ENCODE results near the gene KRT86. TPM values are rescaled to one million over a fixed set of nuclear protein-coding genes. Genes with fewer than 3 reads are reported as not detected.

KRT86 gene
- total RNA-seq, 4 donors from 2014 or later: 1.0 to 289 (median 37.0) TPM

DNA sequence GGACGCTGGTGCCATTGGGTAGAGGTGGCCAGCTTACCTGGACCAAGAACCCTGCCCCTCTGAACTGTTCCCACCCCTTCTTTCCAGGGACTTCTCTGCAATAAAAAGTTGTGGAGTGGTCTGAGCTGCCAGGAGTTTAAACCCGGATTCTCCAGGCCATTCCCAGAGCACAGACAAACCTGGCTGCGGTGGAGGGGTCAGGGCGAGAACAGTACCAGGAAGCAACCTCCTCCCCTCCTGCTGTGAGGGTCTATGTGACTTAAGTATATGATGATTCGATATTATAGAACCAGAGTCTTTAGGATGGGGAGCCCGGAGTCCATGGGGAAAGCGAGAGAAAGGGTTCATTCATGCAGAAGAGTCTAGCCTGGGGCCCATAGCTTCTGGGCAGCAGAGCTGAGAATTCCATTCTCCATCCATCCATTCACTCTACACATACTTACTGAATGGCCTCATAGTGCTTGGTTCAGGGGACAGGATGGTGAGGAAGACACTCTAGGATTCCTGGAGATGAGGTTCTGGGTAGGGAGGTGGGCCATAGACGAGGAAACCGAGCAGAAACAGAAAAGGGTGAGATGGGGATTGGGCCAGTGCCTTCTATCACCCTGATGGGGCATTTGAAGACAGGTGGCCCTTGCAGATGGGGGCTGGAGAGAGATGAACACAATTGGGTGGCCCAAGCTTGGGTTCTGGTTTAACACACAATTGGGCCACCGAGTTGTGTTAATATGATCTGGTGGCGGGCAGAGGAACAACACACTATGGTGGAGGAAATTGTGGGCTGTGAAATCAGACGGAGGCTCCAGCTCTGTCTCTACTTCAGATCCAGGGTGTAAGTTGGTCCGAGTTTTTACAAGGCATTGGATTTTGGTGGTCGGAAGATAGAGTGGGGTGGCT lies 5.2 kb downstream of the KRT86 start:
- no peak overlapping the region for H3K4me3 ChIP-seq
- TF ChIP-seq POLR2A (IDR thresholded peaks at IDR 0.05) (no peak), EP300 (IDR thresholded peaks at IDR 0.05) (no peak)
- TF ChIP-seq, protein P1, sequence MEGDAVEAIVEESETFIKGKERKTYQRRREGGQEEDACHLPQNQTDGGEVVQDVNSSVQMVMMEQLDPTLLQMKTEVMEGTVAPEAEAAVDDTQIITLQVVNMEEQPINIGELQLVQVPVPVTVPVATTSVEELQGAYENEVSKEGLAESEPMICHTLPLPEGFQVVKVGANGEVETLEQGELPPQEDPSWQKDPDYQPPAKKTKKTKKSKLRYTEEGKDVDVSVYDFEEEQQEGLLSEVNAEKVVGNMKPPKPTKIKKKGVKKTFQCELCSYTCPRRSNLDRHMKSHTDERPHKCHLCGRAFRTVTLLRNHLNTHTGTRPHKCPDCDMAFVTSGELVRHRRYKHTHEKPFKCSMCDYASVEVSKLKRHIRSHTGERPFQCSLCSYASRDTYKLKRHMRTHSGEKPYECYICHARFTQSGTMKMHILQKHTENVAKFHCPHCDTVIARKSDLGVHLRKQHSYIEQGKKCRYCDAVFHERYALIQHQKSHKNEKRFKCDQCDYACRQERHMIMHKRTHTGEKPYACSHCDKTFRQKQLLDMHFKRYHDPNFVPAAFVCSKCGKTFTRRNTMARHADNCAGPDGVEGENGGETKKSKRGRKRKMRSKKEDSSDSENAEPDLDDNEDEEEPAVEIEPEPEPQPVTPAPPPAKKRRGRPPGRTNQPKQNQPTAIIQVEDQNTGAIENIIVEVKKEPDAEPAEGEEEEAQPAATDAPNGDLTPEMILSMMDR (IDR thresholded peaks at IDR 0.05): no peak
- DNase-seq (ENCODE audit: low spot score in 2 of 2): peak; percentile 48 to 57
- WGBS: 84% methylated on average over 14 of the region's 14 CpGs
- no peaks in the 10 kb centered on the region for H3K27me3 ChIP-seq
- peak overlapping the region; percentile 87 for H3K27ac ChIP-seq
- peaks cover 34% of the 10 kb centered on the region for H3K4me1 ChIP-seq
- no peaks in the 10 kb centered on the region for H3K9me3 ChIP-seq
- no peaks in the 10 kb centered on the region for H3K36me3 ChIP-seq

DNA sequence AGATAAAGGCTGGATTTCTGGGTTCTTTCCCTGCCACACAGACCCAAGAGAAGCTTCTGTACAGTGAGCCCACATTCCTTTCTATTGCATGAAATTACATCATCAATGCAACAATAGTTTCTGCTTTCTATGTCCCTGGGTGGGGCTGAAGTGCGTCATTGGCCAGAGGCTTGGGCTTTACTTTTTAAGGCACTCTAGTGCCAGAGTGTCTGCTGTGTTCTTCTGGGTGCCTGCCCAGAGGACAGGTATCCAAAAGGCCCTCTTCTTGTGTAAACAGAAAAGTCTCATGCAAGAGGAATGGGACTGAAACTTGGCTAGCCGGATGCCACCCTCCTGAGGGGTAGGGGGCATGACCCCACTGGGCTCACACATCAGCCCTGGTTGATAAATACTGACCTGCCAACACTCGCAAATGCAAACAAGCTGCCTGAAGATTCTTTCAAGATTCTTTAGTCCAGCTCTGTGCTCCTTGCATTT lies 5.9 kb downstream of the KRT86 start:
- no peaks in the 10 kb centered on the region for H3K36me3 ChIP-seq
- H3K27ac ChIP-seq: peak overlapping the region; percentile 87
- H3K9me3 ChIP-seq: no peaks in the 10 kb centered on the region
- H3K4me3 ChIP-seq: no peak overlapping the region
- no peaks in the 10 kb centered on the region for H3K27me3 ChIP-seq
- TF ChIP-seq POLR2A (IDR thresholded peaks at IDR 0.05) (no peak), POLR2AphosphoS5 (IDR thresholded peaks at IDR 0.05) (peak in 2 of 3 donors; percentile 47 to 84), EP300 (IDR thresholded peaks at IDR 0.05) (peak; percentile 95)
- 52% methylated on average over 3 of the region's 3 CpGs for WGBS
- peak; percentile 82 to 89 for DNase-seq (ENCODE audit: low spot score in 2 of 2)
- peaks cover 34% of the 10 kb centered on the region for H3K4me1 ChIP-seq

DNA sequence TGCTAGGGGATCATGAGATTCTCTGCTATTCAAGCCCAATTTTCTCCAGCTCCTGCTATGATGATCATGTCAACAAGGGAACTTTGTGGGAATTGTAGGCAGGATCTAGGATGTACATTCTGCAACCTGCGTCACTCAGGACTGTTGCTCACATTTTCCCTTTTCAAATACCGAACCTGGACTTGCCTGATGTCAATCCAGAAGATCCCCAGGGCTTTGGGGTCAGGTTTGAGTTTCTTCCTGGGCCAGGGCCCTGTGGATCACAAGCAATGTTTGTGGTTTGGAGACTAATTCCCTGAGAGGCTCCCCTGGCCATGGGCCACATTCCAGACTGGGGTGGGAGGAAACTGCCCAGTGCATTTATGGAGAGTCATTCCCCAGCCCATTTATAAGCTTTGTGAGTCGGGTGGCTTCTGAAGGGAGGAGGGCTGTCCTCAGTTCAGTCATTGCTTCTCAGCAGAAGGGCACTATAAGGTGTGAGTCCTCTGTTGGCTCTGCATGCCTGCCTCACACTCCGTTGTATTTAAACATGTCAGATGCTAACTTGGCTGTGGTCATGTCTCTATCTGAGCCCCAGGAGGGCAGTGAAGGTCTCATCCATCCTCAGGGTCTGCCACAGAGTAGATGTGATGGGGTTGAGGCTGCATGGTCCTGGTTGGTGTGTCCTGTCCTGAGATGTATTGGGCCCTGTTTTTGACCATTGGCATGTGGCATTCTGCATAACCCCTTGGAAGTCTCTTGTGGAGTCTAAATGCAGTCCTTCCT lies 6.5 kb downstream of the KRT86 start:
- Histone ChIP-seq H3K9me3 (no peaks in the 10 kb centered on the region), H3K27ac (peak overlapping the region; percentile 87), H3K36me3 (no peaks in the 10 kb centered on the region), H3K27me3 (no peaks in the 10 kb centered on the region), H3K4me1 (peaks cover 34% of the 10 kb centered on the region), H3K4me3 (no peak overlapping the region)
- WGBS: 46% methylated on average over 4 of the region's 4 CpGs
- TF ChIP-seq POLR2A (IDR thresholded peaks at IDR 0.05) (no peak), POLR2AphosphoS5 (IDR thresholded peaks at IDR 0.05) (peak in 1 of 3 donors; percentile 4), EP300 (IDR thresholded peaks at IDR 0.05) (peak; percentile 51)
- TF ChIP-seq, protein P1 (IDR thresholded peaks at IDR 0.05): no peak
- peak; percentile 90 to 93 for DNase-seq (ENCODE audit: low spot score in 2 of 2)

DNA sequence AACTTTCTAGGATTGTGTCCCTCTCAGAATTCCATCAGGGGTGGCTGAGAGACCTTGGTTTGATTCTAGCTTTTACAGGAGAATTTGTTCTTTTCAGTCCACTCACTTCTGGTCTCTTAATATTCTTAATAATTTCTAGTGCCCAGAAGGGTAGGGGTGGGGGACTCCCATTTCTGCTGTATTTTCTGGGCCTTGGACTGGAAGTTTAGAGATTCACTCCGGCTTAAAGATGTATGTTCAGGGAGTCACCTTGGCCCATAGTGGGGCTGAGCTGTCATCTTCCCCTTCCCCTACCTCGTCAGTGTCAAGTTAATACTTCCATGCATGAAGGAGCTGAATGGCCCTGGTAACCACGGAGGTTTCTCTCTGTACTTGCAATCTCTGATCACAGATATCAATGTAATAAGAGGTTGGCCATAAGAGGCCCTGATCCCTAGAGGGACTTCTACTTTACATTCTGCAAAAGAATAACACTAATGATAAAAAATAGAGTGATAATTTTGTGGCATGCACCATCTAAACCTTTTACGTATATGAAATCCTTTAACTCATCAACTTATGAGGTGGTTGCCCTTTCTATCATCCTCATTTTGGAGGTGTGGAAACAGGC lies 10.2 kb downstream of the KRT86 start:
- Histone ChIP-seq H3K27ac (no peak overlapping the region), H3K27me3 (no peaks in the 10 kb centered on the region), H3K9me3 (no peaks in the 10 kb centered on the region), H3K4me3 (no peak overlapping the region), H3K36me3 (no peaks in the 10 kb centered on the region), H3K4me1 (peaks cover 22% of the 10 kb centered on the region)
- TF ChIP-seq POLR2A (IDR thresholded peaks at IDR 0.05) (no peak), POLR2AphosphoS5 (IDR thresholded peaks at IDR 0.05) (no peak), EP300 (IDR thresholded peaks at IDR 0.05) (no peak)
- TF ChIP-seq, protein P1 (IDR thresholded peaks at IDR 0.05): no peak
- DNase-seq (ENCODE audit: low spot score in 2 of 2): peak in 1 of 2 donors; percentile 7
- 73% methylated on average over 4 of the region's 4 CpGs for WGBS

DNA sequence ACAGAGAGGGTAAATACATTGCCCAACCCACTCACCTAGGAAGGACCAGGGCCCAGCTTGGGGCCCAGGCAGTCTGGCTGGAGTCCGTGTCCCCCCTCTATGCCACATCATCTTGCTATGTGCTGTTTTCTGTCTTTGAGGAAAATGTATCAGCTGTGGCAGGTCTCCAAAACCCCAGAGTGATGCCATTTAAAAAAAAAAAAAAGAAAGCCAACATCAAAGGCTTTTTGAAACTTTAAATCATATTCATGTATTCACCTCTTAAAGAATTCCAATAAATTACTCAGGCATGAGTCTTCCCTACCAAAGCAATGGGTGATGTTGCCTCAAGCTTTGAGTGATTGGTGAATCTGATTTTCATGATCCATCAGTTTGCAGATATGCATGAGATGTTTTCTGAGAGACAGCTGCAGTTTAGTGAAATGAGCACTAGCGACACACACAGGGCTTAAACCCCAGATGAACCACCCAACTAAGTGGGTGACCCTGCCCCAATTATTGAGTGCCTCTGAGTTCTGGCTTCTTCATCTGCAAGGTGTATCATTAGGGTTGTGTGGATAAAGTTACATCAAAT lies 10.8 kb downstream of the KRT86 start:
- Histone ChIP-seq H3K36me3 (no peaks in the 10 kb centered on the region), H3K27me3 (no peaks in the 10 kb centered on the region), H3K9me3 (no peaks in the 10 kb centered on the region), H3K4me1 (peaks cover 16% of the 10 kb centered on the region), H3K4me3 (no peak overlapping the region), H3K27ac (no peak overlapping the region)
- no peak for DNase-seq (ENCODE audit: low spot score in 2 of 2)
- TF ChIP-seq, protein P1 (IDR thresholded peaks at IDR 0.05): no peak
- TF ChIP-seq POLR2AphosphoS5 (IDR thresholded peaks at IDR 0.05) (no peak), EP300 (IDR thresholded peaks at IDR 0.05) (no peak)
- 92% methylated on average over 2 of the region's 2 CpGs for WGBS
